Left ventricle myocardium inferior (tissue), 1 donor: ENCODE measurements around the gene CEBPA. TPM values are rescaled to one million over a fixed set of nuclear protein-coding genes. Genes with fewer than 3 reads are reported as not detected.

Experiments used
- DNase-seq: peaks from one replicate; pipeline ENCODE4 v3.0.0-alpha.2; 2020
- H3K27ac ChIP-seq: fragments of 200-600 bp; replicated peaks from 2 replicates; pipeline ENCODE4 v1.8.0; 2021
- H3K27me3 ChIP-seq: fragments of 200-600 bp; 2 replicates; pipeline ENCODE4 v1.8.0; 2021; ENCODE audit warnings: low read depth
- H3K36me3 ChIP-seq: fragments of 200-600 bp; 2 replicates; pipeline ENCODE4 v1.8.0; 2021
- H3K4me1 ChIP-seq: fragments of 200-600 bp; 2 replicates; pipeline ENCODE4 v1.8.0; 2021
- H3K4me3 ChIP-seq: fragments of 200-600 bp; 2 replicates; pipeline ENCODE4 v1.8.0; 2021; ENCODE audit warnings: mild to moderate bottlenecking, moderate library complexity
- H3K9me3 ChIP-seq: fragments of 200-600 bp; replicated peaks from 2 replicates; pipeline ENCODE4 v1.8.0; 2021
- CTCF ChIP-seq: fragments of 200-600 bp; IDR thresholded peaks from 2 replicates; pipeline ENCODE4 v1.8.0; 2021; ENCODE audit warnings: antibody characterized with exemption, mild to moderate bottlenecking, borderline replicate concordance
- intact Hi-C: fragments of 100-400 bp; cut with micrococcal nuclease; formaldehyde crosslinking; loops from one replicate; pipeline ENCODE4 v1.11.0; 2022
- total RNA-seq: library from RNA; stranded (reverse); fragmentation: NEBNext Ultra II Directional; extraction: Animal tissue kit (Norgen Biotek cat#: 25700); gene quantifications from one replicate; pipeline ENCODE4 v1.2.1, GENCODE V29; 2021
- donor health status: DM: no; HTN: yes; CAD: no; lungs with severe emphysema.

Gene CEBPA
- total RNA-seq, 1 donor from 2014 or later = 1.7 TPM

- no peak for TF ChIP-seq CTCF
- peak overlapping the region; percentile 40 for H3K27ac ChIP-seq
- peak overlapping the region; percentile 87 for H3K4me3 ChIP-seq
- intact Hi-C loops = no loop called here
- no peaks in the 10 kb centered on the region for H3K36me3 ChIP-seq
- DNase-seq = no peak
- H3K9me3 ChIP-seq = no peaks in the 10 kb centered on the region
- H3K27me3 ChIP-seq = peaks cover 65% of the 10 kb centered on the region
- H3K4me1 ChIP-seq = peaks cover 34% of the 10 kb centered on the region
Measured at GRCh38 chr19:33301900-33302174, 497 bp downstream of the CEBPA start.

GRCh38 chr19:33301144-33301899 lies 1.0 kb downstream of the CEBPA start:
- peaks cover 34% of the 10 kb centered on the region for H3K4me1 ChIP-seq
- TF ChIP-seq CTCF = no peak
- intact Hi-C loops = no loop called here
- no peak overlapping the region for H3K27ac ChIP-seq
- DNase-seq = no peak
- H3K27me3 ChIP-seq = peaks cover 70% of the 10 kb centered on the region
- H3K9me3 ChIP-seq = no peaks in the 10 kb centered on the region
- no peaks in the 10 kb centered on the region for H3K36me3 ChIP-seq
- H3K4me3 ChIP-seq = peak overlapping the region; percentile 87

GRCh38 chr19:33300894-33301143 lies 1.5 kb downstream of the CEBPA start:
- Histone ChIP-seq H3K4me3 (peak overlapping the region; percentile 87), H3K27ac (no peak overlapping the region), H3K9me3 (no peaks in the 10 kb centered on the region), H3K36me3 (no peaks in the 10 kb centered on the region), H3K27me3 (peaks cover 75% of the 10 kb centered on the region), H3K4me1 (peaks cover 34% of the 10 kb centered on the region)
- TF ChIP-seq CTCF = no peak
- intact Hi-C loops = no loop called here
- DNase-seq = no peak

- H3K27me3 ChIP-seq = peaks cover 81% of the 10 kb centered on the region
- peak overlapping the region; percentile 87 for H3K4me3 ChIP-seq
- H3K27ac ChIP-seq = no peak overlapping the region
- H3K9me3 ChIP-seq = no peaks in the 10 kb centered on the region
- H3K36me3 ChIP-seq = no peaks in the 10 kb centered on the region
- no peak for TF ChIP-seq CTCF
- DNase-seq = no peak
- peaks cover 34% of the 10 kb centered on the region for H3K4me1 ChIP-seq
- intact Hi-C loops = no loop called here
Measured at GRCh38 chr19:33300009-33300893, 2.1 kb downstream of the CEBPA start.

GRCh38 chr19:33299051-33299688 lies 3.2 kb downstream of the CEBPA start:
- Histone ChIP-seq H3K4me3 (peak overlapping the region; percentile 87), H3K9me3 (no peaks in the 10 kb centered on the region), H3K36me3 (no peaks in the 10 kb centered on the region), H3K4me1 (peaks cover 33% of the 10 kb centered on the region), H3K27ac (no peak overlapping the region), H3K27me3 (peaks cover 91% of the 10 kb centered on the region)
- no peak for TF ChIP-seq CTCF
- DNase-seq = no peak
- intact Hi-C loops = no loop called here
